Right lung (tissue), 5 donors: ENCODE measurements around the gene FAXDC2. TPM values are rescaled to one million over a fixed set of nuclear protein-coding genes. Genes with fewer than 3 reads are reported as not detected.
A peak's percentile ranks its signal among the peaks of the same experiment; 100 is the strongest.
"Not testable (repeated sequence)": the region's sequence is repeated elsewhere in the genome, so short reads cannot be mapped to it uniquely, and the experiment has no call there.

Experiments used
- DNase-seq, 2 donors: peaks; one replicate each; pipeline ENCODE4 v3.0.0-alpha.2; 2013
- polyA plus RNA-seq, 5 donors: library from polyadenylated mRNA; unstranded; fragments of 120-200 nt; gene quantifications; one replicate each; pipeline versions ENCODE4 v1.2.1 to v1.2.3, GENCODE V29; 2013; ENCODE audit warnings: inconsistent platforms in 1 of 5, low replicate concordance in 1 of 5; ENCODE audit not compliant: insufficient read length in 5 of 5, insufficient read depth in 1 of 5

Gene FAXDC2
- polyA plus RNA-seq, 5 donors: 27.9 to 53.8 (median 36.9) TPM

DNA sequence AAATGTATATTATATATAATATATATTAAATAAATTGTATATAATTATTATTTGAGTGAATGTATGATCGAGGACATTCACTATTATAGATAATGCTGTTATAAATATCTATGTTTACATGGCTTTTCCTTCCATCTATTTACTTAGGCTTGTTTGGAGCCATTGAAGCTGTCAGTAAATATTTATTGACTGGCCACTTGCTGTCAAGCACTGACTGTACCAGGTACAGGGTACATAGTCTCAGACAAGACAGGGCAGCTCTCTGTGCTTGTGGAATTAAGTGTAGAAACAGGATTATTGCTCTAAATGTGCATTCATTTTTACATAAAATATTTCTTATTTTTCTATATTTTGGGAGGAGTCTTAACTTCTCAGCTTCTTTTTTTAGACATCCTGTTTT, 16.4 kb downstream of the FAXDC2 start:
- no peak for DNase-seq

DNA sequence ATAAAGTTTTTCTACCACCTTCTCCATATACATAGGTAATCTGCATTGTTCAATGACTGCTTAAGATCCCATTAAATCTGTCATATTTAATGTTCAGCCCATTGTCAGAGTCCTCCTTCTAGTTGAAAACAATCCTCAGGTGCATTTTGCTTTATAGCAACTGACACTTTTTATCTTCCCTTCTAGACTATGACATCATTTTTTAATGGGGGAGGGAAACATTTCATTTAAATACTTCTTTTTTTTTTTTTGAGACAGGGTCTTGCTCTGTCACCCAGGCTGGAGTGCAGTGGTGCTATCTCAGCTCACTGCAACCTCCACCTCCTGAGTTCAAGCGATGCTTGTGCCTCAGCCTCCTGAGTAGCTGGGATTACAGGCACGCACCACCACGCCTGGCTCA, 17.6 kb downstream of the FAXDC2 start:
- not testable (repeated sequence) for DNase-seq

DNA sequence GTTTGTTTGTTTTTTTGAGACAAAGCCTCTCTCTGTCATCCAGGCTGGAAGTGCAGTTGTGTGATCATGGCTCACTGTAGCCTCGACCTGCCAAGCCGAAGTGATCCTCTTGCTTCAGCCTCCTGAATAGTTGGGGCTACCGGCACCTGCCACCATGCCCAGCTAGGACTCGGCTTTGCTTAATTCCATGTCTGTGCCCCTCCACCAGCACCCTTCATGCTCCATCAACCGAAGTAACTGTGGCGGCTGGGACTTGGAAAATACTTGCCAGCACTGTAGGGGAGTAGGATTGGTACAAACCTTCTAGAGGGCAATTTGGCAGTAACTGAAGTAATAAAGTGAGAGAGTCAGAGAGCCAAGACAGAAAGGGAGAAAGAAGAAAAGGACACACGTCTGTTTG, 19.0 kb downstream of the FAXDC2 start:
- DNase-seq: no peak

DNA sequence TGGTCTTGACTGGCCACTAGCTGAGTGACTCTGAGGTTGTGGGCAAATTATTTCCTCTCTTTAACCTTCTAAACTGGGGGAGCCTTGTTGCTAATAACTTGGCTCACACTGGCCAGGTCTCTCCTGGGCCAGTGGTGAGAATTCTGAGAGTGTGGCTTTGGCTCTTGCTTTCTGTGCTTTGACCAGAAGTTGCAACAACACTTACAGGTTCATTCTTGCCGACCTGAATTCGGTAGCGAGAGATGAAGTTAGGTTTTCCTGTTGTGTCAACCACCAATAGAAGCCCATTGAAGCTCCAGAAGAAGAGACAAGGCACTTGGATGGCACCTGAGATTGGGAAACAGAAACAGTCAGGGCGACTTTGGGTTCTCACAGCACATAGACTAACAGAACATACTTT, 19.8 kb downstream of the FAXDC2 start:
- DNase-seq: no peak

DNA sequence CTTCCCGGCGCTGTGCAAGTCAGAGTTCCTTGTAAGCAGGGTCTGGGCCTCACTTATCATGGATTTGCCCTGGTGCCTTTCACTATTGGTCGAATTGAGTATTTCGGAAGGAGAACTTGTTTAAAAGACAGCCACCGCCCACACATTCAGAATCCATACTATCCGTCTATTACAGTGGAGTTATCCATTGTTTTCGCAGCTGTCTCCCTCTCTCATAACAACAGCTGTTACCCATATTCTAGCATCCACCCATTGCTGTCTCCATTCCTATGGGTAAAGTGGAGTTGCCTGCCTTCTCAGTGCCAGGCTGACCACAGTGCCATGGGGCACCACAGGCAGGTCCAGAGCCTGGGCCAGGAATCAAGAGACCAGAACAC, 20.2 kb downstream of the FAXDC2 start:
- no peak for DNase-seq

DNA sequence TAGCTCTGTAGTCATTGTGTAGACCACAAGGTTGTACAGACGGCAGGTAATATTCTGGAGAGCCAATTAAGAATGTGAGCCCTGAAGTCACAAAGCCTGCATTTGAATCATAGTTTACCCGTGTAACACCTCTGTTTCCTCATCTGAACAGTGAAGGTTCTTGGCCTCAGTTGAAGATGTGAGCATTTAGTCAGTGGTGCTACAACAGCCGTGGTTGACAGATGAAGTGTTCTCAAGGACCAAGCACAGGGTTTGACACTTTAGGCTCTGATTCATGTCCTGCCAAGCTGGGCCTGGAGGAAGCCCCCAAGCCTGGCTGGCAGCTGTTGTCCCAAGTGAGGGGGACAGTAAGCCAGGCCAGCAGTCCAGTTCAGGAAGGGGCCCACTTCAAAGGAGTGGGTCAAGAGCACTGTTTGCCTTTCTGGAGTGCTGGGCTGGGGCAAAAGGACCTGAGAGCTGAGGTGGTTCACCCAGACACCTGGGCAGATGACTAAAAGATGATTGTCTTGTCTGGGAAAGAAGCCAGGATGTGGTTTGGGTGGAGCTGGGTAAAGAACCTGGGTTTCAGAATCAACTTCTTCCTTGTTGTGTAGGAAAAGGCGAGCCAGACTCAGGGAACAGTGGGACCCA, 20.7 kb downstream of the FAXDC2 start:
- DNase-seq: no peak

DNA sequence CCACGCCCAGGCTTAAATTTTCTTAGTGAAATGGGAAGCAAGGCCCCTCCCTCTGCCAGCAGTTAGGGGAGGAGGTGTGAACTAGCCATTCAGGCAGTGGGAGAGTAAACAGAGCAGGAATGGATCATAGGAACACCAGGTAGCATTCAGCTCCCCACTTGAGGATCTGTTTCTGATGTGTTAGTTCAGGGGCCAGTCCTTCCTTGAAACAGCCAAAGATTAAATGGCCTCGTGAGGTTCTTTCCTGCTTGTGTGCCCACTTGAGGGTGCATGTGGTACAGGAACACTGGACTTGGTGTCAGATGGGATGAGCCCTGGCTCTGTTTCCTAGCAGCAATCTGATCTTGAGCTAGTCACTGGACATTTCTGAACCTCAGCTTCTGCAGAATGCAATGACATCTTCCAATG, 21.2 kb downstream of the FAXDC2 start:
- DNase-seq: no peak

DNA sequence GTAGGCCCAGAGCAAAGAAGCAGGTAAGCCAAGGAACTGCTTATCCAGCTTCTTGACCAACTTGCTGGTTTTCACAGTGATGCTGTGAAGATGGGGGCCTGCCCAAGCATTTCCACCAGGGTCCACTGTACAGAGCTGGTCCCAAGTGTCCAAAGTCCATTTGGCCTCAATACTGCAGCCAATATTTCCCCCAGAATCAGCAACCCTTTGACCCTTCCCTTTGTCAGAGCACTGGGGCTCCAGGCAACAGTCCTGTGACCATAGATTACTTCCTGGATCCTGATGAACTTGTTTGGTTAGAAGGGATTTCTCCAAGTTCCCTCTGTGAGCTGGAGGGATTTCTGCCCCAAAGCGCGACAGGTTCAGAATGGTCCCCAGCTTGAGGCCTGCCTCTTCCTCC, 26.3 kb downstream of the FAXDC2 start:
- DNase-seq: no peak

DNA sequence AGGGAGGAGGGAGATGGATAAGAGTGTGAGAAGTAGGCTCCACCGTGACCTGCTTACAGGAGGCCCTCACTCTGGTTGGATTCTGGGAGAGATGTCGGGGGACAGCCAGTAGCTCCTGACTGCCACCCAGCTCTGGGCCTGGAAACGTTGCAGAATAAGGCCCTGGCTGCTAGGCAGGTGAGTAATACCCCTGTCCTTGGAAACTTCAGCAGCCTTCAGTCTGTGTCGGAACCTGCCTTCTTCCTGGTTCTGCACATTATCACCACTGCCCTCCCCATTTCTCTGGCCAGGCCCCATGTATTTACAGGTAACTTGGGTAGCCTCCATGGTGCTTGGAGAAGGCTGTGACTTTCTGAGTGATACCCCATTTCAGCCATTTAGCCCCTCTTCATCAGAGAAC, 26.8 kb downstream of the FAXDC2 start:
- no peak for DNase-seq

DNA sequence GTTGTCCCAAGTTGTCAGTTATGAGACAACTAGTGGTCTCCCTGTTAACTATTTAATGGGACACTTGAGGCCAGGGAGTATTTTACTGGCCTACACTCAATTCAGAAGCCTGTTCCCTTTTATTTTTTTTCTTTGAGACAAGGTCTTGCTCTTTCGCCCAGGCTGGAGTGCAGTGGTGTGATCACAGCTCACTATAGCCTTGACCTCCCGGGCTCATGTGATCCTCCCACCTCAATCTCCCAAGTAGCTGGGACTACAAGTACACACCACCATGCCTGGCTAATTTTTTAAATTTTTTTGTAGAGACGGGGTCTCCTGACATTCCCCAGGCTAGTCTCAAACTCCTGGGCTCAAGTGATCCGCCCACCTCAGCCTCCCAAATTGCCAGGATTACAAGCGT, 27.5 kb downstream of the FAXDC2 start:
- not testable (repeated sequence) for DNase-seq

DNA sequence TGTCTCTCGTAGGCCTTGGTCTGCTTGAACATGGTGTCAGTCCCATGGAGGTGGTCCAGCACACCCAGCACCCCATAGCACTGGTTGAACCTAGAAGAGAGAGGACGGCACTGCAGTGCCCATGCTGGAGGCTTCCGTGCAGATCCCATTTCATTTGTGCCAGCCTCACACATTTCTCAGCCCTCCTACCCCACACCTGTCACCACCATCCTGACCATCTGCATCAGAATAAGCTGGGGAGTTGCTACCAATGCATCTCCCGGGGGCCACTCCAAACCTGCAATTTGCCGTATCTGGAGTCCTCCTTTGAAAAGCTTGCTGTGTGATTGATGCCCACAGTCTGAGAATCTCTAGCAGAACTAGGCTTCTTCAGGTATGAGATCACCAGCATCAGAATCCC, 30.0 kb downstream of the FAXDC2 start:
- no peak for DNase-seq

DNA sequence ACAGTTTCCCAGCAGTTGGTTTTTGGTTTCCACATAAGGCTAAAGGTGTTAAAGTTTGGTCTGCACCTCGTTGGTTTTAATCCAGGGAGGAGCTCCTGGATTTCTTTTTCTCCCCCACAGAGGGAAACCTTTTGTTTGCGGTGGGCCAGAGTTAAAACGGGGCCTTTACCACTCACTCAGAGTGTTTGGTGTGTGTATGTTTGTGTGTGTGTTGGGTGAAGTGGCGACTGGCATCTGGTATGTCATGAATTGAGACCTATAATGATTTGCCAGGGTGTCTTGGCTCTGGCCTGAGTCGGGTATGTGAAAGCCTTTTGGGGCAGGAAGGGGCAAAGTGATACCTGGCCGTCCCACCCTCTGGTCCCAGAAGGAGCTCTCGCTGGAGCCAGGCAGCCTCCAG, 30.9 kb downstream of the FAXDC2 start:
- DNase-seq: no peak

DNA sequence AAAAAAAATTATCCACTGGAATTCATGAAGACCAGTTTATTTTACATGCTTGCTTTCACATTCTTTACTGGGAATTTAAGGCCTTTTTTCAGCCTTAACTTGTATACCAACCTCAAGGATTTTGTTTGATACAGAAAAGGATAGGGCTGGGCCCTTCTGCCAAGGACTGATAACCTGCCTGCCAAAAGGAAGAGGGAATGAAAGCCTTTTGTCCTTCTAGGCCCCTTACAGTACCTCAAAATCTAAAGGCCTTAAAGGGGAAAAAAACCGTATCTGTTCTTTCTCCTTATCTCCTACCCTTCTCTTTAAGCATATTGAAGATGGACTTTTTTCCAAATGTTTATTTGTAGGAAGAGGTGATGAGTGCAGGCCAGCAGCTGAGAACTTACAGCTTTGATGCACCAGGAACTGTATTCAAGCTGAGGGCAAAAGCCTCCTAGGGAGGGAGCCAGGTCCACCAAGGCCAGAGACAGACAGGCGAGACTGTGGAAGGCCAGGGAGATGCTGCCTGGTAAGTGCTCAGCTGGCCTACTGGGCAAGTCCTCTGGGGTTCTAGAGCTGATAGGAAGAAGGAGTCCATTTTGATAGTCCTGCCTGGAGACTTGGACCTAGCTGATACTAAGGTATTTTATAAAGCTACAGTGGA, 31.8 kb downstream of the FAXDC2 start:
- DNase-seq: no peak

DNA sequence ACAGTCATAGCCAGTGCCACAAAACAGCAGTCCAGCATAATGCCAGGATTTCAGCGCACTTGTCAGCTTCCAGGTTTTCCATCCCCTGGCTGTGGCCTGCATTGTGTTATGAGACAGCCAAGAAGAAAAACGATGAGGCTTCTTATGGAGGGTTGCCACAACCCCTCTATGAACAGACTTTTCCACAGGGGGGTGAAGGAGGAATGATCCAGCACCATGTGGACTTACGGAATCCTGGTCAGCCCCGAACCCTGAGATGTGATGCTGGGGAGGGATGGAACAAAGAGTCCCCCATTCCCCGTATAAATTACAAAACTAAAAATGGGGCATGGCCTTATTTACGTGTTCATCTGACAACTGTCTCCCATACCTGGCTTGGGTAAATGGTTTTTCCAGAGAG, 32.6 kb downstream of the FAXDC2 start:
- DNase-seq: no peak

DNA sequence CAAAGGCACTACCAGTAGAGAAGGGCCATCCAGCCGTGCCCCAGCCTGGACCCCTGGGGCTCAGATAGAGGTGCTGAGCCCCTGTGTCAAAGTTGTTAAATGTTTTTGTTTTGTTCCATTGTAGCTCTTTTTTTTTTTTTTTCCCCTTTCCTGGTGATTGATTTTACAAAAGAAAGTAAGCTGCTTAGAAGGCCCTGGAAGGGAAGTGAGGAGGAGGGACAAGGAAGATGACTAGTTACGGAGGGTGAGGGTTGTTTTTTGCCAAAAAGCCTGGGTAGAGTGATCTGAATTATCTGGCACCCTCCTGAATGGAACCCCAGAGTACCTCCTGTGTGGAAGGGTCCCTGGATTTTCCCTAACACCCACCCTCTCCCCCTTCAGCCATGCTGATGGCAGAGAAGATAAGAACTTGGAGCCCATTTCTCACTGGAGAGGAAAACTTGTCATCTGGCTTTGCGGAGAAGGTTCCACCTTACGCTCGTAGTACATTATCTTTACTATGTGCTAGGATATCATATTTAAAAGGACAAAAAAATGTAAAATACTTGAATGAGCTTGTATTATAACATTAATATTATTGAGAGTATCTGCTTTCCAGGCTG, 33.4 kb downstream of the FAXDC2 start:
- no peak for DNase-seq

DNA sequence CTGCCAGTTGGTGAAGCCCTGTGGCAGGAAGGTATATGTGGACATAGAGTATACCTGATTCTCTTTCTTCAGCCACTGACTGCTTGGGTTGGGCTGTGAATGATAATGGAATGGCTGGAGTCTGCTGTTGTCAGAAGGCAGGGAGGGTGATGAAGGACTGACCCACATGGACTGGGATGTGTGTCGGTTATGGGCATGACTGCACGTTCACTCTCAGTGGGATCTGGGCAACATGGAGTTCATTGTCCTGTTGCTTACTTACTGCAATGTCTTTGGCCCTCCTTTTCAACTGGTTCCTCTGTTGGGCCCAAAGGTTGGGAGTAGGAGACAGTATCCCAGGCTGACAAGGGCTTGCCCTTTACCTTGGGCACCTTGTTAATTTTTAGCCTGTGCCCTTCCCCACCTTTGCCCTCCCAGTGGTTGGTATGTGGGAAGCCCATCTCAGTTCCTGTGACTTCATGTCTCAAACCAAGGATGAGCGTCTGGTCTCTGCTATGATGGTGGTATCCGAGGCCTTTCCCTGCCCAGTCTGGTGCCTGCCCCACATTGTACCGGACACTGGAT, 34.6 kb downstream of the FAXDC2 start:
- DNase-seq: no peak

DNA sequence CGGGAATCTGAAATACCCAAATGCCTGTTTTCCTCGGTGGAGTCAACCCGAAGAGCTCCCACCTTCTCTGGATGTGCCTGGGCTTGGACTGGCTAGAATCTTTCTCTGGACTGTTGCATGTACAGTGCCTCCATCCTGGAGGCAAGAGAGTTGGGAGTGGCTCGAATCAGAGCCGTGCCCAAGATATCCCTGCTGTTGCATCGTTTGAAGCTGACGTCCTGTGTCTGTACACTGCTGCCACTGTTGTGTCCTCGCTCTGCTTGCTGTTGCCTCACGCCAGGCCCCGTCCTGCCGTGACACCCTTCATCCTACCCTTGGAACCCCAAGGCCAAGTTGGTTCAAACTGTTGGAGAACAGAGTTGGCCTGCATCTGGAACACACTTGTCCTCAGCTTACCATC, 35.4 kb downstream of the FAXDC2 start:
- no peak for DNase-seq

DNA sequence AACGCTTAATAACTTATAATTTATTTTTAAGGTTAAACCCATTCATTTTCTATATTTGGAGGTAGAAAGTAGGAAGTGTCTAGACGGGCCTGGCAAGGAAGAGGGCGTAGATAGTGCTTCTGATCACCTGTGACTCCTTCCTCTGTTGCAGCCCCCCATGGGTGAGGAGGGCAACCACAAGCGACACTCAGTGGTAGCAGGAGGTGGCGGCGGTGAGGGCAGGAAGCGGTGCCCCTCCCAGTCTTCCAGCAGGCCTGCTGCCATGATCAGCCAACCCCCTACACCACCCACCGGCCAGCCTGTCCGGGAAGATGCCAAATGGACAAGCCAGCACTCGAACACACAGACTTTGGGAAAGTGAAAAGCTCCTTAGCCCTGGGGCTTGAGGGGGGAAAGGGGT, 36.7 kb downstream of the FAXDC2 start:
- DNase-seq: no peak

DNA sequence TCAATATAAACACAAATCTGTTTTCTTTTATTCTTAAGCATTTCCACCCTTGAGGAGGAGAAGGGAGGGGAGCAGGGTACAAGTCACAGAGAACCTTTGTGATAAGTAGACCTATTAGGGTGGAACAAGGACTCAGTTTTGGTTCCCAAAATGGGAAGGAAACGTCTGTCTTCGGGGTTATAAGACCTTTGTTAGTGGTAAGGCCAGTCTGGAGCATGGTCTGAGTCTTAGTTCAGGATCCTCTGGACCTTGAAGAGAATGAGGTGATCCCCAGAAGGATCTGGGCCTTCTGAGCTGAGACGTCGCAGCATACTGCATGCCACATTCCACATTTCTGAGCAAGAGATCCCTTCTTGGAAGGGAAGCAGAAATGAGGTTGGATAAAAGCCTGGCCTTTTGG, 37.2 kb downstream of the FAXDC2 start:
- DNase-seq: no peak

DNA sequence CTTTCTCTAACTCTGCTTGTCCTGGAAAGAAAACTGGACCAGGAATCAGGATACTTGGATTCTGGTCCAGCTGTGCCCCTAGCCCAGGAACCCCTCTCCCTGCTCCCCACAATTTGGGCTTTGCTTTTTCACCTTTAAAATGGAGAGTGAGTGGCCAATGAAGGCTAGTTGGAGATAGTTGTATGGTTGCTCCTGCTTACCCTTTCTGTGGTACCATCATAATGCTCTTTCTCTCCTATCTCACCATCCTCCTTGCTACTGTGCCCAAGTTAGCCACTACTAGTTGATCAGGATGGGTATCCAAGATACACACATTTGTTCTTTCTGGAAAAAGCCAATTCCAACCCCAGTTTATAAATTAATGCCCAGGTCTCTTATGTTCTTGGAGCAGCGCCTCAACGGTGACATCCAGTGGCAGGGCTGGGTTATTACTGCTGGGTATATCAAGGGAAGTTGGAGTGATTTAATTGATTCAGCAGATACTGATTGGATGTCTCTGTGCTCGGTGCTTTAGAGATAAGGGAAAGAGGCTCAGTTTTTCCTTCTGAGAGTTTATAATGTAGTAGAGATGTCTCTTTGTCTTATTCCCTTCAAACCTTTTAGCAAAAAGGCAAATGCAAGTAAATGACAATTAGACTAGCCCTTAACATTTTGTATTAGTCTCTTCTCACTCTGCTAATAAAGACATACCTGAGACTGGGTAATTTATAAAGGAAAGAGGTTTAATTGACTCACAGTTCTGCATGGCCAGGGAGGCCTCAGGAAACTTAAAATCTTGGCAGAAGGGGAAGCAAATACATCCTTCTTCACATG, 38.5 kb downstream of the FAXDC2 start:
- peak; percentile 31 to 33 for DNase-seq

DNA sequence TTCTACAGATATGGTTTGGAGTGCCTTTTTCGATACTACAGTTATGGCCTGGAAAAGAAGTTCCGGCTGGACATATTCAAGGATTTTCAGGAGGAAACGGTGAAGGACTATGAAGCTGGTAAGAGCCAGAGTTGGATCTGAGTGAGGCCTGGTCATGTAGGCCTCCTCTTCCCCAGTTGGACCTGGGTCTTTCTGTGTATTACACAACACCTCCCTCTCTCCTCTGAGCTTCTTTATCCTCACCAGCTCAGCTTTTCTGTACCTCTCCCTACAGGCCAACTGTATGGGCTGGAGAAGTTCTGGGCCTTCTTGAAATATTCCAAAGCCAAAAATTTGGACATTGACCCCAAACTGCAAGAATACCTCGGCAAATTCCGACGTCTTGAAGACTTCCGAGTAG, 39.2 kb downstream of the FAXDC2 start:
- no peak for DNase-seq

DNA sequence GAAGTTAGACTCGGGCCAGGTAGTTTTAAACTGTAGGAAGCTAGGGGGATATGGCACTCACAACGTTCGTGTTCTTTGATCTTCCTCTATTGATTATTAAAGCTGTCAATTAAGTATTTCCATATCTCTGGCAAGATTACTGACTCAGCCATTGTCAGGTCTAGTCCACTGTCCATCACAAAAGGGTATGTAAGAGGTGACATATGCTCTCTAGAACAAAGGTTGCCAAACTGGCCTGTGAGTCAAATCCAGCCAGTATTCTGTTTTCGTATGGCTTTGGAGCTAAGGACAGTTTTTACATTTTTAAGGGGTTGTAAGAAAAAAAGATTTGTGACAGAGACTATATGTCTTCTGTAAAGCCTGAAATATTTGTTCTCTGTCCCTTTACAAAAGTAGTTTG, 44.2 kb downstream of the FAXDC2 start:
- DNase-seq: no peak

DNA sequence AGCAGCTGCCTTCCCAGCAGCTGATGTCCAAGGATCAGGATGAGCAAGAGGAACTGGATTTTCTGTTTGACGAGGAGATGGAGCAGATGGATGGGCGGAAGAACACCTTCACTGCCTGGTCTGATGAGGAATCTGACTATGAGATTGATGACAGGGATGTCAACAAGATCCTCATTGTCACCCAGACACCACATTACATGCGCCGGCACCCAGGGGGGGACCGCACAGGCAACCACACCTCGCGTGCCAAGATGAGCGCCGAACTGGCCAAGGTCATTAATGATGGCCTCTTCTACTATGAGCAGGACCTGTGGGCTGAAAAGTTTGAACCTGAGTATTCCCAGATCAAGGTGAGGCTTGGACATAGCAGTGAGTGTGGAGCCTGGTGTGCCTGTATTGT, 48.4 kb downstream of the FAXDC2 start:
- DNase-seq: no peak
